Endothelial cell of umbilical vein (primary cell): ENCODE results near the gene ACP5. TPM values are rescaled to one million over a fixed set of nuclear protein-coding genes. Genes with fewer than 3 reads are reported as not detected.

Experiments used
- BruUV-seq: library from RNA; stranded (reverse); fragments of 400-500 nt; replicated peaks from 2 replicates; lab custom pipeline; 2021; lab: Mats Ljungman, UMichigan
- CTCF ChIA-PET: fragments of 300-600, 350-600 bp; sonication (Branson Sonifier 250); formaldehyde crosslinking; loops from one replicate; lab custom pipeline; 2021; ENCODE audit warnings: antibody characterized with exemption, inconsistent platforms; lab: Charles Lee
- POLR2A ChIA-PET: fragments of 300-600, 350-600 bp; sonication (Branson Sonifier 250); formaldehyde crosslinking; loops from one replicate; lab custom pipeline; 2021; ENCODE audit warnings: antibody characterized with exemption, inconsistent platforms; lab: Charles Lee
- DNase-seq: peaks from one replicate; pipeline ENCODE4 v3.0.0-alpha.2; 2011; ENCODE audit warnings: low read depth, low spot score
- FAIRE-seq: peaks from 2 replicates; lab custom pipeline; 2011; peaks lifted over from hg19 to GRCh38; lab: Jason Lieb, UNC
- H2AFZ ChIP-seq: 2 replicates; pipeline ENCODE4 v1.6.0; 2012; ENCODE audit warnings: low read depth, low read length, control low read depth, inconsistent platforms
- H3K27ac ChIP-seq: 2 replicates; pipeline ENCODE4 v1.5.1; 2011; ENCODE audit warnings: low read depth, mild to moderate bottlenecking, control low read depth, low read length, moderate library complexity; ENCODE audit not compliant: insufficient read depth
- H3K27me3 ChIP-seq, 2 experiments: 2 replicates each; pipeline versions ENCODE4 v1.6.0 to v1.6.1; 2011; ENCODE audit warnings: low read length in 2 of 2, mixed read lengths in 1 of 2; ENCODE audit not compliant: control insufficient read depth in 2 of 2, insufficient read depth in 2 of 2
- H3K36me3 ChIP-seq, 2 experiments: 2 replicates in 1 of 2; 3 replicates in 1 of 2; pipeline ENCODE4 v1.5.1; 2011; ENCODE audit warnings: low read length in 2 of 2, mild to moderate bottlenecking in 1 of 2, moderate library complexity in 1 of 2; ENCODE audit not compliant: control insufficient read depth in 2 of 2, insufficient read depth in 2 of 2; ENCODE audit errors: extremely low read depth in 1 of 2
- H3K4me1 ChIP-seq: 3 replicates; pipeline ENCODE4 v1.5.1; 2011; ENCODE audit warnings: mild to moderate bottlenecking, low read length; ENCODE audit not compliant: control insufficient read depth, insufficient read depth; ENCODE audit errors: extremely low read depth
- H3K4me2 ChIP-seq: 2 replicates; pipeline ENCODE4 v1.6.1; 2011; ENCODE audit warnings: low read length, control low read depth, mixed read lengths; ENCODE audit not compliant: insufficient read depth
- H3K4me3 ChIP-seq, 3 experiments: fragments of 200-600 bp in 1 of 3; sonication (generic), shearing (Covaris generic) in 1 of 3; replicated peaks in 1 of 3; 2 replicates each; pipeline ENCODE4 v1.5.1; 2011 to 2016; ENCODE audit warnings: control low read depth in 3 of 3, low read length in 3 of 3, mild to moderate bottlenecking in 2 of 3, inconsistent platforms in 1 of 3, low read depth in 1 of 3, moderate library complexity in 1 of 3; ENCODE audit not compliant: insufficient read depth in 1 of 3
- H3K79me2 ChIP-seq: 2 replicates; pipeline ENCODE4 v1.6.0; 2012; ENCODE audit warnings: low read length, inconsistent platforms; ENCODE audit not compliant: control insufficient read depth, insufficient read depth
- H3K9ac ChIP-seq: replicated peaks from 2 replicates; pipeline ENCODE3; 2011; ENCODE audit warnings: low read length, control low read depth; ENCODE audit not compliant: insufficient read depth; ENCODE audit errors: extremely low read depth
- H3K9me1 ChIP-seq: replicated peaks from 3 replicates; pipeline ENCODE4 v1.6.0; 2011; ENCODE audit warnings: mild to moderate bottlenecking, low read length; ENCODE audit not compliant: control insufficient read depth, insufficient read depth; ENCODE audit errors: extremely low read depth
- H3K9me3 ChIP-seq: replicated peaks from 2 replicates; pipeline ENCODE4 v1.5.1; 2012; ENCODE audit warnings: low read length, inconsistent platforms; ENCODE audit not compliant: control insufficient read depth, insufficient read depth
- H4K20me1 ChIP-seq: replicated peaks from 2 replicates; pipeline ENCODE3; 2011; ENCODE audit warnings: mild to moderate bottlenecking, low read length; ENCODE audit not compliant: control insufficient read depth, insufficient read depth; ENCODE audit errors: extremely low read depth
- EZH2 ChIP-seq: IDR thresholded peaks from 2 replicates; pipeline ENCODE4 v1.6.1; 2012; ENCODE audit warnings: borderline replicate concordance, low read depth, mild to moderate bottlenecking, moderate library complexity, low read length, inconsistent platforms; ENCODE audit not compliant: severe bottlenecking
- FOS ChIP-seq: IDR thresholded peaks from 2 replicates; pipeline ENCODE4 v1.6.1; 2011; ENCODE audit warnings: mild to moderate bottlenecking, low read length, moderate library complexity, borderline replicate concordance; ENCODE audit not compliant: insufficient read depth
- GATA2 ChIP-seq: IDR thresholded peaks from 2 replicates; pipeline ENCODE4 v1.7.0; 2011; ENCODE audit warnings: low read depth, mild to moderate bottlenecking, moderate library complexity, mixed read lengths, low read length; ENCODE audit not compliant: insufficient read length, insufficient read depth
- JUN ChIP-seq: IDR thresholded peaks from 2 replicates; pipeline ENCODE4 v1.6.1; 2011; ENCODE audit warnings: borderline replicate concordance, low read depth; ENCODE audit not compliant: insufficient read length, insufficient read depth
- MYC ChIP-seq: IDR thresholded peaks from one replicate; pipeline ENCODE4 v1.6.1; 2011; ENCODE audit warnings: mild to moderate bottlenecking, low read depth, low read length
- POLR2A ChIP-seq: IDR thresholded peaks from 2 replicates; pipeline ENCODE4 v1.6.1; 2012; ENCODE audit warnings: low read depth, mild to moderate bottlenecking, control low read depth, low read length
- POLR2AphosphoS5 ChIP-seq: IDR thresholded peaks from 2 replicates; pipeline ENCODE4 v1.6.1; 2012; ENCODE audit warnings: low read depth, mild to moderate bottlenecking, control low read depth, low read length, moderate library complexity; ENCODE audit not compliant: insufficient read depth
- dilution Hi-C: fragments of 300-500 bp; cut with MboI; formaldehyde crosslinking; loops from one replicate; pipeline ENCODE4 v1.15.0; 2019; ENCODE audit warnings: low sequenced_read_pairs; ENCODE audit not compliant: extremely low pct_ligation_motif_present
- intact Hi-C: fragments of 100-400 bp; cut with micrococcal nuclease; formaldehyde crosslinking; loops from one replicate; pipeline ENCODE4 v1.10.0; 2022
- polyA plus RNA-seq, 4 experiments: library from polyadenylated mRNA; depleted of rRNA in 3 of 4; stranded (reverse) in 3 of 4; unstranded in 1 of 4; fragments of >200 nt; gene quantifications; 2 replicates each; pipeline versions ENCODE4 v1.2.1 to v1.2.3, GENCODE V29; 2011 to 2012; ENCODE audit warnings: missing spikeins in 1 of 4
- total RNA-seq: library from RNA; stranded (reverse); gene quantifications from 2 replicates; pipeline ENCODE4 v1.2.3, GENCODE V29; 2021
- TF ChIP-seq, protein P1 (sequence below): IDR thresholded peaks from 2 replicates; pipeline ENCODE4 v1.6.1; 2011; ENCODE audit not compliant: insufficient read depth, insufficient read length
- TF ChIP-seq, protein P2 (sequence below), 2 donors: IDR thresholded peaks; 1 replicate in 1 of 2; 2 replicates in 1 of 2; pipeline ENCODE4 v1.5.1; 2011; ENCODE audit warnings: low read length in 2 of 2, mild to moderate bottlenecking in 2 of 2, moderate library complexity in 2 of 2, control low read depth in 1 of 2, inconsistent platforms in 1 of 2, low read depth in 1 of 2; ENCODE audit not compliant: insufficient read depth in 1 of 2; ENCODE audit errors: extremely low read depth in 1 of 2

The ACP5 gene
- total and polyA plus RNA-seq, 2 donors (not counting 3 experiments of a cell fraction or from before 2014, with no cell fraction given) = 1.3 TPM; not detected in 1

GRCh38 chr19:11581740-11582139 lies 4.3 kb upstream of the ACP5 start:
- no peaks in the 10 kb centered on the region for H3K4me1 ChIP-seq
- no peak overlapping the region for H3K27ac ChIP-seq
- no TSS peak for BruUV-seq
- ChIA-PET POLR2A (no interaction called here), CTCF (interaction anchor here (1.1 kb wide), 1 partner anchor 338 kb away, joined by 3 read pairs; no protein-coding TSS in a partner anchor)
- no peaks in the 10 kb centered on the region for H3K9me3 ChIP-seq
- dilution Hi-C loops (no loop called here), intact Hi-C loops (no loop called here)
- H3K4me3 ChIP-seq = no peak overlapping the region
- no peak for DNase-seq
- no peak overlapping the region for H2AFZ ChIP-seq
- H3K4me2 ChIP-seq = no peak overlapping the region
- no peak overlapping the region for H3K9ac ChIP-seq
- TF ChIP-seq MYC = no peak
- TF ChIP-seq GATA2 = no peak
- no peak for TF ChIP-seq POLR2AphosphoS5
- TF ChIP-seq, protein P1, sequence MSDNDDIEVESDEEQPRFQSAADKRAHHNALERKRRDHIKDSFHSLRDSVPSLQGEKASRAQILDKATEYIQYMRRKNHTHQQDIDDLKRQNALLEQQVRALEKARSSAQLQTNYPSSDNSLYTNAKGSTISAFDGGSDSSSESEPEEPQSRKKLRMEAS = no peak
- TF ChIP-seq EZH2 = no peak
- TF ChIP-seq POLR2A = no peak
- TF ChIP-seq, protein P2, sequence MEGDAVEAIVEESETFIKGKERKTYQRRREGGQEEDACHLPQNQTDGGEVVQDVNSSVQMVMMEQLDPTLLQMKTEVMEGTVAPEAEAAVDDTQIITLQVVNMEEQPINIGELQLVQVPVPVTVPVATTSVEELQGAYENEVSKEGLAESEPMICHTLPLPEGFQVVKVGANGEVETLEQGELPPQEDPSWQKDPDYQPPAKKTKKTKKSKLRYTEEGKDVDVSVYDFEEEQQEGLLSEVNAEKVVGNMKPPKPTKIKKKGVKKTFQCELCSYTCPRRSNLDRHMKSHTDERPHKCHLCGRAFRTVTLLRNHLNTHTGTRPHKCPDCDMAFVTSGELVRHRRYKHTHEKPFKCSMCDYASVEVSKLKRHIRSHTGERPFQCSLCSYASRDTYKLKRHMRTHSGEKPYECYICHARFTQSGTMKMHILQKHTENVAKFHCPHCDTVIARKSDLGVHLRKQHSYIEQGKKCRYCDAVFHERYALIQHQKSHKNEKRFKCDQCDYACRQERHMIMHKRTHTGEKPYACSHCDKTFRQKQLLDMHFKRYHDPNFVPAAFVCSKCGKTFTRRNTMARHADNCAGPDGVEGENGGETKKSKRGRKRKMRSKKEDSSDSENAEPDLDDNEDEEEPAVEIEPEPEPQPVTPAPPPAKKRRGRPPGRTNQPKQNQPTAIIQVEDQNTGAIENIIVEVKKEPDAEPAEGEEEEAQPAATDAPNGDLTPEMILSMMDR (IDR thresholded peaks at IDR 0.05; ENCODE audit: extremely low read depth in 1 of 2, insufficient read depth in 1 of 2, low read depth in 1 of 2, low read length in 2 of 2) = no peak
- no peak for TF ChIP-seq JUN
- no peak for TF ChIP-seq FOS
- peaks cover 3 to 7% of the 10 kb centered on the region in 2 experiments for H3K27me3 ChIP-seq
- no peaks in the 10 kb centered on the region for H3K79me2 ChIP-seq
- H3K36me3 ChIP-seq = no peaks in the 10 kb centered on the region
- no peaks in the 10 kb centered on the region for H4K20me1 ChIP-seq
- no peaks in the 10 kb centered on the region for H3K9me1 ChIP-seq
- no peak for FAIRE-seq
